Chondrocyte (in vitro differentiated cells): ENCODE measurements around the gene SEC23B. TPM values are rescaled to one million over a fixed set of nuclear protein-coding genes. Genes with fewer than 3 reads are reported as not detected.

Source experiments
- DNase-seq: peaks from one replicate; pipeline ENCODE4 v3.0.0; 2021; ENCODE audit warnings: mixed read lengths, low spot score
- H3K27ac Mint-ChIP-seq: one replicate; pipeline ENCODE4 v1.8.0; 2021; ENCODE audit warnings: mild to moderate bottlenecking, moderate library complexity, mixed read lengths; ENCODE audit not compliant: unreplicated experiment
- H3K27me3 Mint-ChIP-seq: 2 replicates; pipeline ENCODE4 v1.8.0; 2021; ENCODE audit warnings: low read depth, mixed read lengths
- H3K36me3 Mint-ChIP-seq: 2 replicates; pipeline ENCODE4 v1.8.0; 2021; ENCODE audit warnings: low read depth, mixed read lengths
- H3K4me1 Mint-ChIP-seq: 2 replicates; pipeline ENCODE4 v1.8.0; 2021; ENCODE audit warnings: low read depth, mild to moderate bottlenecking, mixed read lengths
- H3K4me3 Mint-ChIP-seq: one replicate; pipeline ENCODE4 v1.8.0; 2021; ENCODE audit warnings: mild to moderate bottlenecking, moderate library complexity, mixed read lengths; ENCODE audit not compliant: unreplicated experiment
- H3K9me3 Mint-ChIP-seq: 2 replicates; pipeline ENCODE4 v1.8.0; 2021; ENCODE audit warnings: low read depth, mixed read lengths
- CTCF ChIP-seq: fragments of 200-600 bp; sonication (generic); IDR thresholded peaks from 2 replicates; pipeline ENCODE4 v1.5.0; 2021; ENCODE audit warnings: antibody characterized with exemption, mild to moderate bottlenecking, moderate library complexity
- total RNA-seq: library from RNA; stranded (reverse); gene quantifications from 3 replicates; pipeline ENCODE4 v1.2.1, GENCODE V29; 2021

SEC23B gene
- total RNA-seq, 1 donor from 2014 or later = 38.9 TPM

- no peak for DNase-seq
- no peak for TF ChIP-seq CTCF
- Mint-ChIP-seq H3K4me1 (peaks cover 21% of the 10 kb centered on the region), H3K4me3 (peak overlapping the region; percentile 95), H3K27ac (peak overlapping the region; percentile 98), H3K9me3 (peaks cover 3% of the 10 kb centered on the region), H3K36me3 (peaks cover 8% of the 10 kb centered on the region), H3K27me3 (no peaks in the 10 kb centered on the region)
Measured at GRCh38 chr20:18567739-18568091, 60.0 kb downstream of the SEC23B start.

DNA sequence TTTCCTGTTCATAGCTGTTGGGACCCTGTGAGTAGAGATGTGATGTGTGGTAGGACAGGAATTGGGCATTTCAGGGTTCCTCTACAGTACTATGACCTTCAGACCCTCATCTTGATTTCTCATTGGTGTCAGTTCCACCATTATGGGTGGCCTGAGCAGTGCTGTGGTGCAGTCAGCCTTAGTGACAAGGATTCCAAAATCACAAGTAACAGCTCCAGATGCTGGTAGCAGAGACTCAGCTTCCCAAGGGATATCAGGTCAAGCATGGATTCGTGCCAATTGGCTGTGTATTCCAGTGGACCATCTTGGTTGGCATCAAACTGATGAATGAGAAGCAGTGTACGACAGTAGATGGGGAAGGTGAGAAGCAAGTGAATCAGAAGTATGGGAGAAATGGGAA is 63.3 kb downstream of the SEC23B start:
- Mint-ChIP-seq H3K36me3 (peaks cover 5% of the 10 kb centered on the region), H3K4me3 (no peak overlapping the region), H3K27me3 (no peaks in the 10 kb centered on the region), H3K27ac (no peak overlapping the region), H3K9me3 (peaks cover 3% of the 10 kb centered on the region), H3K4me1 (peaks cover 21% of the 10 kb centered on the region)
- DNase-seq = no peak
- TF ChIP-seq CTCF = no peak

DNA sequence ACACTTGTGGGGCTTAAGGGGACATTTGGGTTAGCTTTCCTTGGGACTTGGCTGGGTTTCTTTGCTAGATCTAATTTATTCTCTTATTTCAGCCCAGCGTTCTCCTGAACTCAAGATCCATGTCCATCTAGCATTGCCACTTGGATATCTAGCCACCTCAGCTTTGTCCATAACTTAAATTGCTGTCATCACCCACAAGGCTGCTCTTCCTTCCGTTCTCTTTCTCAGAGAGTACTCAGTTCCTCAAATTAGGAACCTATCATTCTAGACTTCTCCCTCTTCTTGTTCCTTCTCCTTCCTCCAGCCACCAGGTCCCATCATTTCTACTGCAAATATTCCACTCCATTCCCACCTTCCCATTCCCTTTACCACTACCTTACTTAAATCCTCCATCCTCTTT is 63.8 kb downstream of the SEC23B start:
- DNase-seq = no peak
- Mint-ChIP-seq H3K36me3 (peaks cover 5% of the 10 kb centered on the region), H3K4me3 (no peak overlapping the region), H3K27ac (no peak overlapping the region), H3K9me3 (peaks cover 3% of the 10 kb centered on the region), H3K27me3 (no peaks in the 10 kb centered on the region), H3K4me1 (peaks cover 17% of the 10 kb centered on the region)
- no peak for TF ChIP-seq CTCF

DNA sequence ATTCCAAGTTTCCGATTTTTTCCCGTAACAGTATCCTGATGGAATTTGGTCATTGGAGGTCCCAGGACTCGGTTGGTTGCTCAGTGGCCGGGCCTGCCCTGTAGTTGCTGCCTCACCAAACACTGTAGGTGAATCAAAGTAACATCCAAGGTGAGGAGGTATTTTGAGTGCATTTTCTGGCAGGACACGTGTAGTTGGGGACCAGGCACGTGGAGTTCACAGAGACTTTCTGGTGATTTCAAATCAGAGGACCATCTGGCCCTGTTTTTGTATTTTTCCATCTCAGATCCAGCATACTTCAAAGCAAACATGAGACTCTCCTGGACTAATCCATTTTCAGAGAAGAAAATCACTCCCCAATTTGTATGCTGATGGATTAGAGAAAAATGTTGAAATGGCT is 70.2 kb downstream of the SEC23B start:
- no peaks in the 10 kb centered on the region for H3K4me1 Mint-ChIP-seq
- no peak overlapping the region for H3K4me3 Mint-ChIP-seq
- no peak for TF ChIP-seq CTCF
- H3K36me3 Mint-ChIP-seq = no peaks in the 10 kb centered on the region
- H3K27me3 Mint-ChIP-seq = no peaks in the 10 kb centered on the region
- no peak for DNase-seq
- no peak overlapping the region for H3K27ac Mint-ChIP-seq
- no peaks in the 10 kb centered on the region for H3K9me3 Mint-ChIP-seq

DNA sequence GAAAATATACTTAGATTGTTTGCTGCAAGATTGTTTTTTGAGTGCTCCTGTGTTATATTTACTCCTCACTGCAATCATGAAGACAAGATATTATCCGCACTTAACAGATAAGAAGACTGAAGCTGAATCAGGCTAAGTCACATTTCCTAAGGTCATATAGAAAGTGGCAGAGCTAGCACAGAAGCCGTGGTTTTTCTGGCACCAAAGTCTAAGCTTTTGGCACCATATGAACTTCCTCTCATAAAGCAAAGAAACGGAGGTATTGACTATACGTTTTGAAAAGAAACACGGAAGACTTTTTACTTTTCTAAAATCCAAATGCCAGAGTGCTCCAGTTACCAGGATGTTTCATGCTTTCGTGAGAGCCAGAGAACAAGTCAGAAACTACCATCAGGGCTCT is 70.8 kb downstream of the SEC23B start:
- no peak for TF ChIP-seq CTCF
- no peak overlapping the region for H3K27ac Mint-ChIP-seq
- H3K9me3 Mint-ChIP-seq = no peaks in the 10 kb centered on the region
- H3K27me3 Mint-ChIP-seq = no peaks in the 10 kb centered on the region
- no peak for DNase-seq
- no peaks in the 10 kb centered on the region for H3K4me1 Mint-ChIP-seq
- H3K36me3 Mint-ChIP-seq = no peaks in the 10 kb centered on the region
- H3K4me3 Mint-ChIP-seq = no peak overlapping the region
